NCI-H510A (cell line): ENCODE data around the gene ZNF30.
"Not testable (repeated sequence)": the region's sequence is repeated elsewhere in the genome, so short reads cannot be mapped to it uniquely, and the experiment has no call there.

Experiments
- DNase-seq: peaks from one replicate; lab custom pipeline; 2025; lab: John Stamatoyannopoulos, UW

The ZNF30 gene

DNA sequence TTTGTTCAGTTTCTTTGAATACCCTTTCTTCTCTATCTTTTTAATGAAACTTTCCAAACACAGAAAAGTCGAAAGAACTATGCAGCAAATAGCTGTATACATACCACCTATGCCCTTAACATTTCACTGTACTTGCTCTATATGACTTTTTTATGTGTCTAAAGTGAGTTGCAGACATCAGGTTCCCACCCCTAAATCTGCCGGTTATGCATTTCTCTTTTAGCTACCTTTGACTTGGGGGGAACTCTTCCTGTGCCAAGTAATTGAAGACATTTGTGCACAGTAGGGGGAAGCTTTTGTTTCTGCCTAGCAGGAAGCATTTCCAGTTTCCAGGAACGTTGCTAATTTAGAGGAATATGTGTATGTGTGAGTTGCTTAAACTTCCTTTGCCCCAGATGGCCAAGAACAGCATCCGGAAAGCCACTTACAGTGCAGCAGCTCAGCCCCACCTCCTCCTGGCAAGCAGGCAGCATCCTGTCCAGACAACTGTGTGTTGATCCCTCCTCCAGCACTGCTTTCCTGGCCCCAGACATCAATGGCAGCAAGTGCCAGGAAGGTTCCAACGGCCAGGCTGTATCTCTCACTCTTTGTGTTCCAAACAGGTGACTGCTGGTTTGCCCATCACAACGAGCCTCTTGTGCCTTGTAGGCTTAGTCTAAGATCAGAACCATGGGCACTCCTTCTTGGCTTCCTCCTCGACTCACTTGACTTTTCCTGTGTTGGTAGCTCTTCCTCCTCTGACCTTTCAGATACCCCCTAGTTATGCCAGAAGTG, 58.7 kb downstream of the ZNF30 start:
- no peak for DNase-seq

DNA sequence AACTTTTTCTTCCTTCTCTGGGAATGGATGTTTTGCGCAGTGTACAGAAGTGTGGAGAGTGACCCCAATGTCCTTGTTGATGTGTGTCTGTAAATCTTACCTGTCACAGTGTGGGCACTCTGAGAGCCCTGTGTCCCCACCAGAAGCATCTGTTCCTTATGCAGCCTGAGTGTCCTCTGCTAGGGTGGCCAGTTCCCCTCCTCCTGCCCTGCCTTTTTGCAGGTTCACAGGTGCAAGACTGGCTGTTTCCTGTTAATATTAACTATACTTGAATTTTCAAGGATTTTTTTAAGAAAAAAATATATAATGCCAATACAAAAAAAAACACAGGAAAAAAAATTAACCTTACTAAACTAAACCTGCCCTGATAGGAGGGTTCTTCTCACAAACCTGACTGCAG, 61.4 kb downstream of the ZNF30 start:
- DNase-seq = no peak

DNA sequence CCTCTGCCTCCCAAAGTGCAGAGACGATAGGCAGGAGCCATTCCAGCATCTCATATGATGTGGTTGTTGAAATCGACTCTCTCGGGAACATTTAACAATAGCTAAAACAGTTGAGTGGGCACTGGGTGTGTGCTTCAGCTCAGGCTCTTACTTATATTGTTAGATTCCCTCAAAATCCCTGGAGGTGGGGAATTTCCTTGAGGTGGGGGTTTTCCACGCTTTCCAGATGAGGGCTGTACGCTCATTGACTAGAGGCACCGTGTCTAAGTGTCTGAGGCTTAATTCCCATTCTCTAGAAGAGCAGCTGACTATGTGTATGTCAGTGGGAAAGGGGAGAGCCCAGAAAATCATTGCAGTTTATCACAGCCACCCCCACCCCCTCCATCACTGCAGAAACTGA, 62.6 kb downstream of the ZNF30 start:
- DNase-seq = no peak

DNA sequence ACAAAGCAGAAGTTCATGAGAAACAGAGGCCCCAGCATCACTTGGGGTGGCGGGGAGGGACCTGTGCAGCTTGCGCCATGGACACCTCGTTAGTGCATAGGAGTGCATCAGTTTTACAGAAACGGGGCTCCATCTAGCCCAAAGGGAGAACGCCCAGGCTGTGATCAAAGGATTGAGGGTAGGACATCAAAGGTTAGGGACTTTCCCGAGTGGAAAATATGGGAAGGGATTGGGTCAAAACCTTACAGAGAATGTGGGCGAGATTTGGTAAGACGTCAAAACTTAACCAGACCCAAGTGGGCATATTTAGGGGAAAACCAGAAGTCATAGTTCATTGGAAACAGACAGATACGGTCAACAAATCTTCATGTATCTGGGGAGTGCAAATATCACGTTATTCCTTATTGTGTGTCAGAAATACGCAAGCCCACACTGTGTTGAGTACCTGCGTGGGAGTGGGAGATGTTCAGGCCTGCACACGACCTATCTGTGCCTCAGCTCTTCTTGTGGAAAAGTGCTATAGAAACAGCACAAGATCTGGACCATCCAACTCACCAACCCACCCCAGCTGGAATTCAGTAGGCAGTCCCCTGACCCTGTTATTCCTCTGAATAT, 64.0 kb downstream of the ZNF30 start:
- no peak for DNase-seq

DNA sequence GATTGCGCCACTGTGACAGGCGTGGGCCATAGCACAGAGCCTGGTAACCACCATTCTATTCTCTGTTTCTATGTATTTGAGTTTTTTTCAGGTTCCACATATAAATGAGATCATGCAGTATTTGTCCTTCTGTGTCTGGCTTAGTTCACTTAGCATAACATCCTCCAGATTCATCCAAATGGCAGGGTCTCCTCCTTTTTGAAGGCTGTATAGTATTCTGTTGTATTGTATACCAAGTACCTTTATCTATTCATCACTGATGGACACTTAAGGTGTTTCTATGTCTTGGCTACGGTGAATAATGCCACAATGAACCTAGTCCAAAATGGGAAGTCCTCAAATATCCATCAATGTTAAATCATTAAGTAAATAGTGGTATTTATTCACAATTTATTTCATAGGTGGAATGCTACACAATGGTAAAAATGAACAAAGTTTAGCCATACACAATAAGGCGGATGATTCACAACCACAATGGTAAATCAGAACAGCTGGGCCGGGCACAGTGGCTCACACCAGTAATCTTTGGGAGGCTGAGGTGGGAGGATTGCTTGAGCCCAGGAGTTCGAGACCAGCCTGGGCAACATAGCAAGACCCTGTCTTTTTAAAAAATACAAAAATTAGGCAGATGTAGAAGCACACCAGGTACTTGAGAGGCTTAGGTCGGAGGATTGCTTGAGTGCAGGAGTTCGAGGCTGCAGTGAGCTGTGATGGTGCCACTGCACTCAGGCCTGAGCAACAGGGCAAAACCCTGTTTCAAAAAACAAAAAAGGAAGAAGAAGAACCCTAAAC, 65.0 kb downstream of the ZNF30 start:
- DNase-seq = no peak

DNA sequence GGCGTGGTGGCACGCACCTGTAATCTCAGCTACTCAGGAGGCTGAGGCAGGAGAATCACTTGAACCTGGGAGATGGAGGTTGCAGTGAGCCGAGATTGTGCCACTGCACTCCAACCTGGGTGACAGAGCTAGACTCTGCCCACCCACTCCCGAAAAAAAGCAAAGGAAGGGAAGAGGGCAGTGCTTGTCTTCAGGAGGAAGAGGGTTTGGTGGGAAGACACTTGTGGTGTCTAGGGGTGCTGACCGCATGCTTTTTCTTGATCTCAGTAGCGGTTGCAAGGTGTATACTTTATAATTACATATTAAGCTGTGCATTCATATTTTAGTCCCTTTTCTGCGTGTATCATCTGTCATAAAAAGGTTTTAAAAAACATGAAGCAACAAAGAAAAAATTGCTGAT, 65.9 kb downstream of the ZNF30 start:
- not testable (repeated sequence) for DNase-seq

DNA sequence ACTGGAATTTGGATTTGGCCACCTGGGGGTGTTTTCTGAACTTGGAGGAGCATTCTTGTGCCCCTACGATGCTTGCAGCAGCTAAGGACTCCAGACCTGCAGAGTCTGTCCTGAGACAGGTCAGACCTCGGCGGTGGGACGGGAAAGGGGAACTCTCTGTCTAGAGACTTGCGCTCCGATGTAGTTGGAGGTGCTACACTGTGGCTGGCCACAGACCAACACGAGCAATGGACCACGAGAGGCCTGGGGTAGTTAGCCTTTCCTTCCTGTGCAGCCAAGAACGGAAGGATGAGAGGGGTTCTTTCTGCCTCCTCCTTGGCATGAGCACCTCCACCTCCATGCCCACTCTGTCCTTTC, 67.6 kb downstream of the ZNF30 start:
- DNase-seq = no peak
